Breast epithelium (tissue), 3 donors: ENCODE measurements around the gene BACH2.

Experiments used
- CTCF ChIP-seq, 3 donors: fragments of 450-650 bp; IDR thresholded peaks; one replicate each; pipeline ENCODE4 v1.5.1; 2016 to 2017; ENCODE audit warnings: antibody characterized with exemption in 3 of 3, mild to moderate bottlenecking in 3 of 3, moderate library complexity in 3 of 3
- POLR2A ChIP-seq: fragments of 450-650 bp; IDR thresholded peaks from one replicate; pipeline ENCODE4 v1.6.1; 2016; ENCODE audit warnings: antibody characterized with exemption, mild to moderate bottlenecking, moderate library complexity

- no peak for TF ChIP-seq CTCF (IDR thresholded peaks at IDR 0.05)
- no peak for TF ChIP-seq POLR2A
Observed at GRCh38 chr6:90004511-90004910, 292.1 kb downstream of the BACH2 start.
